Measurements from ENCODE around the gene NOTCH4.
A peak's percentile ranks its signal among the peaks of the same experiment; 100 is the strongest.

The NOTCH4 gene

GRCh38 chr6:32146687-32147086, 77.2 kb downstream of the NOTCH4 start:
- 39% methylated on average over 4 of the region's 4 CpGs for WGBS
- Histone ChIP-seq H3K4me1 (ENCODE audit: insufficient read depth, low read length) (peaks cover 11% of the 10 kb centered on the region; the same call in 1 of the 2 replicates), H3K9ac (ENCODE audit: low read depth, low read length) (peak overlapping the region; percentile 24; the same call in 1 of the 2 replicates), H3K36me3 (ENCODE audit: insufficient read depth, low read length) (no peaks in the 10 kb centered on the region), H3K27ac (ENCODE audit: low read depth, low read length) (no peak overlapping the region), H3K9me3 (ENCODE audit: insufficient read depth, low read depth, low read length) (no peaks in the 10 kb centered on the region), H3K4me3 (ENCODE audit: low read length) (no peak overlapping the region; the same call in 1 of the 2 replicates), H3K27me3 (ENCODE audit: insufficient read depth, low read length) (peaks cover 17% of the 10 kb centered on the region)

GRCh38 chr6:32146287-32146686, 77.6 kb downstream of the NOTCH4 start:
- 77% methylated on average over 1 of the region's 1 CpG for WGBS
- Histone ChIP-seq H3K4me3 (ENCODE audit: low read length) (no peak overlapping the region; the same call in 1 of the 2 replicates), H3K4me1 (ENCODE audit: insufficient read depth, low read length) (peaks cover 11% of the 10 kb centered on the region; the same call in 1 of the 2 replicates), H3K9ac (ENCODE audit: low read depth, low read length) (peak overlapping the region; percentile 24; the same call in 1 of the 2 replicates), H3K27me3 (ENCODE audit: insufficient read depth, low read length) (peaks cover 15% of the 10 kb centered on the region), H3K36me3 (ENCODE audit: insufficient read depth, low read length) (no peaks in the 10 kb centered on the region), H3K9me3 (ENCODE audit: insufficient read depth, low read depth, low read length) (no peaks in the 10 kb centered on the region), H3K27ac (ENCODE audit: low read depth, low read length) (no peak overlapping the region)
